ENCODE data around the gene MAPK8IP2.
A peak's percentile ranks its signal among the peaks of the same experiment; 100 is the strongest.

Gene MAPK8IP2

GRCh38 chr22:50576070-50576469 lies 24.5 kb upstream of the MAPK8IP2 start:
- no peak for DNase-seq

DNA sequence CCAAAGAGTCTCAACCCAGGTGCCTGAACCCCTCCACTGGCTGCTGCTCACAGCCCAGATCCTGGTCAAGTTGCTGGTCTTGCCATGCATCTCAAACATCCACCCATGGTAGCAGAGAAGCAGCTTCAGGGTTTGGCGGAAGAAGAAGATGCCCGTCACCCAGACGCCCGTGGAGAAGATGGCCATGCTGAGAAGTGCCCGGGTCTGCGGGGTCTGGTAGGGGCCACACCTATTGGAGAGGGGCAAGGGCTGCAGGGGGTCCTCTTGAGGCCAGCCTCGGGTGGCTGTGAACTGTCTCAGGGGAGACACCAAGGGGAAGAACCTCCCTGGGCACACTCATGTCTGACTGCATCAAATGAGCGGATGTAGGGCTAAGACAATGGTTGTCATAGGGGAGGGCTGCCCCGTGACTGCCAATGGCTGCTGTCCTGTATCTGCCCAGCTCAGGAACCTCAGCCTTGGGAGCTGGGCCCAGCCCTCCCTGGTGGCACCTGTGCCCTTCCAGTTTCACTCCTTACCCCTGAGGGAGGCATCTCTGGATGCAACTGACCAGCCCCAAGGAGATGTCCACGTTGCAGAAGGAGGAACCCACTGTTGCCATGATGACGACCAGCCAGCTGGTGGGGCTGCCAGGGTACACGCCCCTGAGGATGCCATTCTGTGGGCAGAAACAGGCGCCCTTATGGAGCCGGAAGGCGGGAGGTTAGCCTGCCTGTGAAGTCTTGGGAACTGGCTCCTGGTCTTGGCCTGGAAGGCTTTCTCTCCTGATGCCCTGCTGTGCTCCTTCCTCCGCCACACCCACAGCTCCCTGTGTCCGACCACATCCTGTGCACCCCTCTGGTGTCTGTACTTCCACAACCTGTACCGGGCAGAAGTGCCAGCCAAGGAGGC lies 23.5 kb upstream of the MAPK8IP2 start:
- DNase-seq, result no peak

GRCh38 chr22:50577697-50577986 lies 23.0 kb upstream of the MAPK8IP2 start:
- DNase-seq, result no peak

GRCh38 chr22:50577987-50578775 lies 22.4 kb upstream of the MAPK8IP2 start, which contains the start of gene CPT1B:
Gene CPT1B, minus strand, starts transcription at chr22:50578427. Its CDS starts 512 bp downstream, at chr22:50577915.
- no peak for DNase-seq

DNA sequence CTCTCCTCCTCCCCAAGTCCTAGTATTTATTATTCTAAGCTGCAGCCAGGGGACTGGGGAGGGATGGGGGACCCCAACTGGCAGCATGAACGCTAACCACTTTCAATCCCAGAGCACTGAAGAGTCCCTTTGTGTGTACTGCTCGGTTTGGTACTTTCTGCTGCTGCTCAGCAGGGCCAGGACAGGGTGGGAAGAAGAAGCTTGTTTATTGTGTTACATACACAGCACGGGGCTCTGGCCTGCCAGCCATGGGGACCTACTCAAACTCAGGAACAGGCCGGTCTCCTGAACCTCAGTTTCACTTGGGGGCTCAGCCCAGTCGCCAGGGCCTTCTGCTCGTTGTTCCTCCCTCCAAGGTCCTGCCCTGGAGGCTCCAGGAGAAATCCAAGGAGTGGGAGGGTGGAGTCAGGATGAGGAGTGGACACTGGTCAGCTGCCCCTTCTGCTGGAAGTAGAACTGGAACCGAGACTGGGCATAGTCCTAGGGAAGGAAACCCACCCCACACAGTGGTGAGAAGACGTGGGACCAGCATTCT lies 21.8 kb upstream of the MAPK8IP2 start:
- no peak for DNase-seq

GRCh38 chr22:50579752-50580151 lies 20.8 kb upstream of the MAPK8IP2 start:
- no peak for DNase-seq

DNA sequence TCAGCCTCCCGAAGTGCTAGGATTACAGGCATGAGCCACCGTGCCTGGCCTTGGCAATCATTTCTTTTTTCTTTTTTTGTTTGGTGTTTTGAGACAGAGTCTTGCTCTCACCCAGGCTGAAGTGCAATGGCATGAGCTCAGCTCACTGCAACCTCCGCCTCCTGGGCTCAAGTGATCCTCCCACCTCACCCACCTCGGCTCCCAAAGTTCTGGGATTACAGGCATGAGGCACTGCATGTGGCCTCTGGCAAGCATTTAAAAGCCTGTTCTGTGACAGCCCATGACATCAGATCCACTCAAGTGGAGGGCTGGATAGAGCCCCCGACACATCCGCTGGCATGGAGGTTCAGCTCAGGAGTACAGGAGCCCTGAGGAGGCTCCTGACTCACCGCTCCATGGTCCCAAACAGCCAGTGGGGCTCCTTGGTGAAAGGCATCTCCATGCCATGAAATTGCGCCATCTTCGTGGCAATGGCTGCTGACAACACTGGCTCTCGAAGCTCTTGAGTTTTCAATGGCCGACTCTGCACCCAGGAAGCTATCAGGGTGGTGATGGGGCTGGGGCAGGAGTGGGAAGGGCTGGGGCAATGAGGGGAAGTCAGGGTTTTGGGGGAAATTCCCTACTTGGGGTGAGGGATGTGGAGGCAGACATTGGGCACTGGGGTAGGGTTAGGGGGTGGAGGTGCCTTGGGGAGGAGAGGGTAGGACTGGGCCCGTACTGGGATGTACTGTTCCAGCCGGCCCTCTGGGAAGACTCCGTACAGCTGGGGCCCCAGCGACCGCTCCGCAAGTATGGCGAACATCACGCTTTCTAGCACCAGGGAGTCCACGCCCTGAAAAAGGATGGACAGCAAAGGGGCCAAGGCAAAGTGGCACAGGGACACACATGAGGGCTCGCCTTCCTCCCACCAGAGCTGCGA lies 19.3 kb upstream of the MAPK8IP2 start:
- no peak for DNase-seq

DNA sequence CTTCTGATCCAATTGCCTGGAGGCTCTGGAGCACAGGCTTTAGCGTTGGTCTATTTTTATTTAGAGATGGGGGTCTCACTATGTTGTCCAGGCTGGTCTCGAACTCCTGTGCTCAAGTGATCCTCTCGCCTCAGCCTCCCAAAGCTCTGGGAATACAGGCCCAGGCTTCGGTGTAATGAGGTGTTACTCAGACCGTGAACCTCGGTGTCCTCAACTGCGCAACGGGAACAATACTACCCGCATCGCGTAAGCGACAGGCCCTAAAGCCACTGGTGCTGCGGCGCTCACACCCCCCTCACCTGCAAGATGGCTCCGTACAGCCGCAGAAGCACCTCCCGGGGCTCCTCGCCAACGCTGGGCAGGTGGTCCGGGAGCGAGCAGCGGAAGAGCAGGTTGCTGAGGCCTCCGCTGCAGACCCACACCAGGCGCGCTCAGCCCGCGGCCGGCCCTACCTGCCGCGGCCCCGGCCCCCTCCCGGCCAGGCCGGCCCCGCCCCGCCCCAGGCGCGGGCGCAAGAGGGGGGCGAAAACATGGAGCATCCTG lies 18.6 kb upstream of the MAPK8IP2 start:
- DNase-seq, result peak in 1 of 4 experiments; percentile 30

DNA sequence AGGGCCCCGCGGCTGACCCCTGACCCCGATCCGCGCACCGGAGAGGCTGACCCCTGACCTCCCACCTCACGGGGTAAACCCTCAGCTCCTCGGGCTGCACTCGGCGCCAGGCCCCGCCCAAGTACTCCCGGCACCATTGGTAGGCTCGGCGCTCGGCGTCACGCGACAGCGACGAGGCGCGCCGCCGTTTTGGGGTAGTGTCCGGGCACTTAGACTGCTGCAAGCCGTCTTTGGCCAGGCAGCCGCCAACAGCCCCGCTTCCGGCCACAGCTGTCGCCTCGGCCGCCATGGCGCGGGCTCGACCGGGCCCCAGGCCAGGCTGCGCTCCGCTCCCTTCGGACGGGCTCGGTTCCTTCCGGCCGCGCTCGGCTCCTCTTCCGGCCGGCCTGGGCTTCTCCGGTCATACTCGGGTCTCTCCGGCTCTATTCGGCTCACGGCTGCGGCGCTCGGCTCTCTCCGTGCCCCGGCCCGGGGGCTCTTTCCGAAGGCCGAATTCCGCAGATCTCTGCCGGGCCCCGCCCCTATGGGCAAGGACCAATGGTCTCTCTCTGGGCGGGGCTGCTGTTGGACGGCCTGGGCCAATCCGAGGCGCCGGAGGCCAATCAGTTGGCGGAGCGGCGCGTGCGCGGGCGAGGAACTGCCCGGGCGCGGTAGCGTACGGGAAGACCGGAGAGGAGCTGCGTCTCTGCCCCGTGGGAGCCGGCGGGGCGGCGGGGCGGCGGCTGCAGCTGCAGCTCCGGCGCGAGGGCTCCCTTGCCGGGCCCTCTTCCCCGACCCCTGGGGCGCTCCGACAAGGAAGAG lies 17.9 kb upstream of the MAPK8IP2 start, which contains the start of gene CHKB:
TSS of gene CHKB (minus strand) at position 357 of the 801 bp plus-strand sequence. CDS start at position 289, 68 bp downstream.
- DNase-seq, result peak; percentile 91 to 99 (median 95)

GRCh38 chr22:50583294-50583861 lies 17.2 kb upstream of the MAPK8IP2 start:
- no peak for DNase-seq

DNA sequence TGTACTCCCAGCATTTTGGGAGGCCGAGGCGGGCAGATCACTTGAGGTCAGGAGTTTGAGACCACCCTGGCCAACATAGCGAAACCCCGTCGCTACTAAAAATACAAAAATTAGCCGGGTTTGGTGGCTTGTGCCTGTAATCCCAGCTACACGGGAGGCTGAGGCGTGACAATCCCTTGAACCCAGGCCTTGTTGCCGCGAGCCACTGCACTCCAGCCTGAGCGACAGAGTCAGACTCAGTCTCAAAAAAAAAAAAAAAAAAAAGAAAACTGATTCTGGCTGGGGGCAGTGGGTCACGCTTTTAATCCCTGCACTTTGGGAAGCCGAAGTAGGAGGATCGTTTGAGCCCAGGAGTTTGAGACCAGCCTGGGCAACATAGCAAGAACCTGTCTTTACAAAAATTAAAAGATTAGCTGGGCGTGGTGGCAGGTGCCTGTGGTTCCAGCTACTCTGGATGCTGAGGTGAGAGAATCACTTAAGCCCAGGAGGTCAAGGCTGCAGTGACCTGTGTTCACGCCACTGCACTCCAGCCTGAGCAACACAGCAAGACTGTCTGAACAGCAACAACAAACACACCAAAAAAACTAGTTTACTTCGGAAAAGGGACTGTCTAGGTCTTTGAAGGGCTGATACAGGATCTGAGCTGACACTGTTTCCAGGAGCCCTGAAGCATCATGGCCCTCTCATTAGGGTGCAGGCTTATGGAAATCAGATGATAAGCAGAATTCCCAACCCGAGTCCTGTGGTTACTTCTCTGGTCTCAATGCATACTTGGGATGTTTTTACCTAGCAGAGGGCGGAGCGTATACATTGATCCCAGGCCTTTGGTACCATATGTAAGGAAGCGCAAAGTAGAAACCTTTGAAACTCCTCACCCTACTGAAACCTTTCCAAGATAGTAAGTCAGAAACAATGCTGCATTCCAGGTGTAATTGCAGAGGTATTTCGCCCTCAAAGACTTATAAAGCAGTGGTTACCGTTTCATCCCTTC lies 16.2 kb upstream of the MAPK8IP2 start:
- DNase-seq, result no peak

- DNase-seq, result no peak
Observed at GRCh38 chr22:50585238-50585637, 15.4 kb upstream of the MAPK8IP2 start.

DNA sequence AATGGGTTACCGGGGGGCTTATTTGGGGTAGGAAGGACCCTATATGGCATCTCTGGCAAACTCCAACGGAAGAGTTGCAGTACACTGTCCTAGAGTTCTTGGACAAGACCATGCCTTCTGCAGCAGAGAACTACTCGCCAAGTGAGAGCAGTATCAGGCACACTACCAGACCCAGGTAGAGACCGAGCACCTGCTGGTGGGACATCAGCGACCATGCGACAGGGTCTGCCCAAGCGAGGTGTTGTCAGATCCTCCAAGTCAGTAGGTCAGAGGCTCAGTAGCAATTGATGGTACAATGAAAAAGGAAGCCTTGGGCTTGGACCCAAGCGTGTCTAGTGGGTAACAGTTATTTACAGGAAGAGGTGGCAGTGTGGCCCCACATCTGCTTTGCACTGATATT lies 14.8 kb upstream of the MAPK8IP2 start:
- no peak for DNase-seq

GRCh38 chr22:50586416-50586815 lies 14.2 kb upstream of the MAPK8IP2 start:
- no peak for DNase-seq

DNA sequence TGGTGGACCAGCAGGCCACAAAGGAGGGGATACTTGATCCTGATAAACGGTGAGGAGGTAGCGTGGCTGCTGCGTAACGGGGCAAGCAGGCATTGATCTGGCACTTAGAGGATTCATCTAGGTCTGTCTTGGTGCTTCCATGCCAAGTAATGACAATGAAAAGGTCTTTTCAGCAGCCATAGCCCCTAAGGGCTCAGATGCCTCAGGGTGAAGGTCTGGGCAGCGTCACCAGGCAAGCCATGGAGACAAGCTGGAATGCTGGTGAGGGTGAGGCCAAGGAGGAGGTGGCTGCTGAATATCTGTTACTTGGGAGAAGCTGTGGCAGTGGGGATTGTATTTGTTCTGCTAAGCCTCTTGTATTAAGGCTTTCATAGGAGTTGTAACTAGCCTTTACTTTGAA lies 13.2 kb upstream of the MAPK8IP2 start:
- no peak for DNase-seq

DNA sequence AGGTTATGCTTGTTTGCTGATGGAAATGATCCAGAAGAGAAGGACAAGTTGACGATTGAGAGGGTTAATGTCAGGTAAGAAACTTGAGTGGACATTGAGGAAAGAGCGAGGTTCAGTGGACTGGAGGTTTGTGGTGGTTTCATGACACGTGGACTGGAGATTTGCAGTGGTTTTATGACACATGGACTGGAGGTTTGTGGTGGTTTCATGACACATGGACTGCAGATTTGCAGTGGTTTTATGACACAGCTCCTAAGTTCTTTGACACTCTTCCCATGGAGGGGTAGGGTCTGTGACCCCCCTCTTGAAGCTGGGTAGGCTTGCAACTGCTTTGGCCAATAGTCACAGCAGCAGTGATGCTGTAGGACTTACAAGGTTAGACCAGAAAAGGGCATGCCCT lies 5.4 kb upstream of the MAPK8IP2 start:
- no peak for DNase-seq

- no peak for DNase-seq
Observed at GRCh38 chr22:50597097-50597496, 3.5 kb upstream of the MAPK8IP2 start.

GRCh38 chr22:50599816-50600455 lies 657 bp upstream of the MAPK8IP2 start:
- peak in 3 of 4 experiments; percentile 13 to 63 (median 44) for DNase-seq

Data from activated naive CD4-positive, alpha-beta T cell (primary cell).